ENCODE data around the gene DCC.

DCC gene

GRCh38 chr18:52716973-52717372, 377.0 kb downstream of the DCC start:
- Mint-ChIP-seq H3K4me3 (no peak overlapping the region), H3K36me3 (no peaks in the 10 kb centered on the region), H3K9me3 (no peaks in the 10 kb centered on the region), H3K4me1 (no peaks in the 10 kb centered on the region), H3K27me3 (no peaks in the 10 kb centered on the region), H3K27ac (no peak overlapping the region)
- no peak for DNase-seq
- ATAC-seq (replicated peaks): no peak

DNA sequence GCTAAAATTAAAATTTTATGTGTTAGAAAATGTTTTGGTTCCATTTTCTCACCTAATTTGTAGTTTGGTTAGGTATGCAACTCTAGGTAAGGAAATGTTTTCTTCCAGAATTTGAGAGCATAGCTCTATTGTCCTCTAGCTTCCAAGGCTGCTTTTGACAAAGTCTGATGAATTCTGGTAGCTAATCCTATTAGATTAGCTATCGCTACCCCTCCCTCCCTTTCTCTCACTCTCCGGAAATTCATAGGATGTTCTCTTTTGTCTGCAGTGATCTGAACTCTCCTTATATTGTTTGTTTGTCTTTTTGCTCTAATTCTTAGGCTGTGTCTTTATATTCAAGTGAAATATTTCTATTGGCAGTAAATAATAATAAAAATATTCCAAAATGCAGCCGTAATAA, 382.9 kb downstream of the DCC start:
- H3K27ac Mint-ChIP-seq: no peak overlapping the region
- DNase-seq (no peak), ATAC-seq (replicated peaks) (no peak)
- H3K4me3 Mint-ChIP-seq: no peak overlapping the region
- H3K9me3 Mint-ChIP-seq: peaks cover 0 to 4% of the 10 kb centered on the region in 2 donors
- no peaks in the 10 kb centered on the region for H3K27me3 Mint-ChIP-seq
- H3K4me1 Mint-ChIP-seq: no peaks in the 10 kb centered on the region
- no peaks in the 10 kb centered on the region for H3K36me3 Mint-ChIP-seq

DNA sequence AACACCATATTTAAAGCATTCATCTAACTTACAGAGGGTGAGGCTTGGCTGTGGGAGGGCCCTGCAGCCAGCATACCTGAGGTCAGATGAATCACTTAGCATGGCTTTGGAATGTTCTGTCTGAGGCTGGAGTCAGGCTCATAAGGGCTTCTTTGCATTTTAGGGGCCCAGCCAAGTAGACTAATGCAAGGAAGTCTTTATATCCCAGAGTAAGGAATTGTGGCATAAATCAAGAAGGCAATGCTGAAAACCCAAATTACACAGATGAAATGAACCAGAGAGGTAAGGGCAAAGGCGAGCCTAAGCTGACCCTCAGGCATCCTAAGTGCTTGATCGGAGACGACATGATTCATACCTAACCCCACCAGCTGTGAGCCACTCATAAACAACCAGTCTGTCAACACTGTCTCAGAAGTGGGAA, 383.6 kb downstream of the DCC start:
- H3K4me3 Mint-ChIP-seq: no peak overlapping the region
- H3K9me3 Mint-ChIP-seq: peaks cover 0 to 4% of the 10 kb centered on the region in 2 donors
- no peaks in the 10 kb centered on the region for H3K27me3 Mint-ChIP-seq
- H3K4me1 Mint-ChIP-seq: no peaks in the 10 kb centered on the region
- H3K27ac Mint-ChIP-seq: no peak overlapping the region
- no peaks in the 10 kb centered on the region for H3K36me3 Mint-ChIP-seq
- DNase-seq (no peak), ATAC-seq (replicated peaks) (no peak)

DNA sequence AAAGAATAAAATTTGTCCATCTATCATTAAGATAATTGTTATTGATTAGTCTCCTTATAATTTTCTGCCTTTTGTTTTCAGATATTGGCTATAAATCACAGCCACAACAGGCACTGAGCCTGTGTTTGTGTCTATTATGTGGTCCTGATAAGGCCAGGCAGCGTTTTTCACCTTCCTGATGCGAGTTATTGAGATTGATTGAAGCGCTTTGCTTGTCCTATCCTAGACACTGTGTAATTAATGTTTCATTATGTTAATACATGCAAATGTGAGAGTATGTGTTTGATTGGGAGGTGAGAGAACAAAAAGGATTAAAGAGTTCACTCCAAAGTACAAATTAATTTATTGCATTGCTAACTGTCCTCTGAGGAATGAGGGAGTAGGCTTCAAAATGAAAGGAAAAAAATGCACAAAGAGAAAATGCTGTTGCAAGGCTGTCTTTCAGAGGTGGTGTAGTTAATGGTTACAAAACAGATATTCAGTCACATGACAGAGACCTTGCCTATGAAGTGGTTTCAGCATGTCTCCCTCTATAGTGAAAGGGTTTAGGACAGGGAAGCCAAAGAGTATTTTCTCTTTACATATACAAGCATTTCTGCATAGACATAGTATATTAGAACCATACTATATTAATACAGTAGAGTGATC, 391.1 kb downstream of the DCC start:
- Mint-ChIP-seq H3K4me3 (no peak overlapping the region), H3K4me1 (no peaks in the 10 kb centered on the region), H3K27me3 (no peaks in the 10 kb centered on the region), H3K9me3 (peaks cover 0 to 3% of the 10 kb centered on the region in 2 donors), H3K36me3 (no peaks in the 10 kb centered on the region), H3K27ac (no peak overlapping the region)
- no peak for ATAC-seq (replicated peaks)
- no peak for DNase-seq

DNA sequence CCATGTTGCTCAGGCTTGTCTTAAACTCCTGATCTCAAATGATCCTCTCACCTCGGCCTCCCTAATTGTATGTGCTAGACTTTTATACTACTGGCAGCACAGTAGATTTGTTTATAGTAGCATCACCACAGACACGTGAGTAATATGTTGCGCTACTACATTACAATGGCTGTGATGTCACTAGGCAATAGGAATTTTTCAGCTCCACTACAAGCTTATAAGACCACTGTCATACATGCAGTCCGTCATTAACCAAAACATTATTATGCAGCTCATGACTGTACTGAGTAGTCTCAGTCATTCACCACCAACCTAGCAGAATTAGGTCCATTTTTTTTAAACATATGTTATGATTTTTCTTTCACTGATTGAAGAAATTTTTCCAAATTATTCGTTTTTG, 398.9 kb downstream of the DCC start:
- no peak overlapping the region for H3K27ac Mint-ChIP-seq
- H3K27me3 Mint-ChIP-seq: no peaks in the 10 kb centered on the region
- no peaks in the 10 kb centered on the region for H3K4me1 Mint-ChIP-seq
- DNase-seq (no peak), ATAC-seq (replicated peaks) (no peak)
- H3K4me3 Mint-ChIP-seq: no peak overlapping the region
- H3K9me3 Mint-ChIP-seq: no peaks in the 10 kb centered on the region
- no peaks in the 10 kb centered on the region for H3K36me3 Mint-ChIP-seq

DNA sequence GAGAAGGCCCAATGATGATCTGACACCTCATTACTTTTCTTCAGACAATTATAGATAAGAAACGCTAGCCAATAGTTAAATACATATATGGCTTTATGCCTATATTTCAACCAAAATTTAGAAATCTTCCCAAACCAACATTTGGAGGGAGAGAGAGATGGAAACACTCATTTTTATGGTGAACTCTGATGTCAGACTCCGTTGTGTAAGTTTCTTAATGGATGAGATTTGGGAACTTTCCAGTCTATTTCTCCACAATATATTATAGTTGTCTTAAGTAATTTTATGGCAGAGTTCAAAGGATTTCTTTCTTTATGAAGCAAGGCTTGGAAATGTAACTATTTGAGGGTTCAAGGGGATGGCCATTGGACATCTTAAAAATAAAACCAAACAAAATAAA, 407.0 kb downstream of the DCC start:
- Mint-ChIP-seq H3K27me3 (no peaks in the 10 kb centered on the region), H3K9me3 (peaks cover 0 to 3% of the 10 kb centered on the region in 2 donors), H3K27ac (no peak overlapping the region), H3K4me1 (no peaks in the 10 kb centered on the region), H3K36me3 (no peaks in the 10 kb centered on the region), H3K4me3 (no peak overlapping the region)
- DNase-seq: no peak
- ATAC-seq (replicated peaks): no peak

GRCh38 chr18:52747869-52748268, 407.9 kb downstream of the DCC start:
- H3K27me3 Mint-ChIP-seq: no peaks in the 10 kb centered on the region
- H3K4me1 Mint-ChIP-seq: no peaks in the 10 kb centered on the region
- no peak overlapping the region for H3K27ac Mint-ChIP-seq
- no peak overlapping the region for H3K4me3 Mint-ChIP-seq
- peaks cover 0 to 3% of the 10 kb centered on the region in 2 donors for H3K9me3 Mint-ChIP-seq
- no peak for DNase-seq
- ATAC-seq (replicated peaks): no peak
- no peaks in the 10 kb centered on the region for H3K36me3 Mint-ChIP-seq

- no peak for ATAC-seq (replicated peaks)
- H3K4me3 Mint-ChIP-seq: no peak overlapping the region
- peaks cover 0 to 3% of the 10 kb centered on the region in 2 donors for H3K9me3 Mint-ChIP-seq
- no peaks in the 10 kb centered on the region for H3K4me1 Mint-ChIP-seq
- no peaks in the 10 kb centered on the region for H3K27me3 Mint-ChIP-seq
- H3K27ac Mint-ChIP-seq: no peak overlapping the region
- no peaks in the 10 kb centered on the region for H3K36me3 Mint-ChIP-seq
- DNase-seq: no peak
These were observed 408.3 kb downstream of the DCC start for GRCh38 chr18:52748343-52748742.

GRCh38 chr18:52749542-52749941, 409.5 kb downstream of the DCC start:
- ATAC-seq (replicated peaks) (no peak), DNase-seq (no peak)
- H3K4me1 Mint-ChIP-seq: no peaks in the 10 kb centered on the region
- H3K9me3 Mint-ChIP-seq: peaks cover 0 to 3% of the 10 kb centered on the region in 2 donors
- H3K4me3 Mint-ChIP-seq: no peak overlapping the region
- H3K27me3 Mint-ChIP-seq: no peaks in the 10 kb centered on the region
- no peaks in the 10 kb centered on the region for H3K36me3 Mint-ChIP-seq
- H3K27ac Mint-ChIP-seq: no peak overlapping the region

- no peaks in the 10 kb centered on the region for H3K27me3 Mint-ChIP-seq
- no peak overlapping the region for H3K27ac Mint-ChIP-seq
- H3K36me3 Mint-ChIP-seq: no peaks in the 10 kb centered on the region
- no peaks in the 10 kb centered on the region for H3K4me1 Mint-ChIP-seq
- no peak for DNase-seq
- no peak overlapping the region for H3K4me3 Mint-ChIP-seq
- no peak for ATAC-seq (replicated peaks)
- peaks cover 0 to 3% of the 10 kb centered on the region in 2 donors for H3K9me3 Mint-ChIP-seq
These were observed 411.0 kb downstream of the DCC start for GRCh38 chr18:52750995-52751394.

- H3K27me3 Mint-ChIP-seq: no peaks in the 10 kb centered on the region
- H3K9me3 Mint-ChIP-seq: peaks cover 10% of the 10 kb centered on the region in 2 donors
- ATAC-seq (replicated peaks) (no peak), DNase-seq (no peak)
- no peaks in the 10 kb centered on the region for H3K4me1 Mint-ChIP-seq
- no peak overlapping the region for H3K4me3 Mint-ChIP-seq
- H3K27ac Mint-ChIP-seq: no peak overlapping the region
- no peaks in the 10 kb centered on the region for H3K36me3 Mint-ChIP-seq
These were observed 424.3 kb downstream of the DCC start for GRCh38 chr18:52764316-52764715.

DNA sequence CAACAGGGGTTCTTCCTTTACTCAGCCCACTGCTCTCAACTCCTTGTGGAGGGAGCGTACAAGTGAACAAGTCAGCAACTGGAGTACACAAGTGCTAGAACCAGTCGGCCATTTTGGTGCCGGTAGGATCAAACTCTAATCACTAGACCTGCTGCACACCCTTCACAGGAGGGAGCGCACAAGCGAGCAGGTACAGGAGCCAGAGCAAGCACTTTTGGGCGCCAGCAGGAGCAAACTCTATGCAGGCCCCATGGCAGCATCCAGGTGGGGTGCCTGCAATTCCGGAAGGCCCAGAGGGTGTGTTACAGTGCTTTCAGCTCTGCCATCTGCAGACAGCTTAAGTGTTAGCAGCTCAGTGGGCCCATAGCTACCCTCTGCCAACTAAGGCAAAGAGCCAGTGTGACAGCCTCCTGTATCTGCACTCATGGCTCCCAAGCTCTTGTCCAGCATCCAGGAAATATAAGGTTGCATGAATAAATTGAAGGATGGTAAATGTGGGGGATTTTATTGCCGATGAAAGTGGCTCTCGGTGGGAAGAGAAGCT, 426.1 kb downstream of the DCC start:
- no peaks in the 10 kb centered on the region for H3K4me1 Mint-ChIP-seq
- DNase-seq (no peak), ATAC-seq (replicated peaks) (no peak)
- no peaks in the 10 kb centered on the region for H3K36me3 Mint-ChIP-seq
- H3K27ac Mint-ChIP-seq: no peak overlapping the region
- no peak overlapping the region for H3K4me3 Mint-ChIP-seq
- peaks cover 7% of the 10 kb centered on the region in 2 donors for H3K9me3 Mint-ChIP-seq
- H3K27me3 Mint-ChIP-seq: no peaks in the 10 kb centered on the region

DNA sequence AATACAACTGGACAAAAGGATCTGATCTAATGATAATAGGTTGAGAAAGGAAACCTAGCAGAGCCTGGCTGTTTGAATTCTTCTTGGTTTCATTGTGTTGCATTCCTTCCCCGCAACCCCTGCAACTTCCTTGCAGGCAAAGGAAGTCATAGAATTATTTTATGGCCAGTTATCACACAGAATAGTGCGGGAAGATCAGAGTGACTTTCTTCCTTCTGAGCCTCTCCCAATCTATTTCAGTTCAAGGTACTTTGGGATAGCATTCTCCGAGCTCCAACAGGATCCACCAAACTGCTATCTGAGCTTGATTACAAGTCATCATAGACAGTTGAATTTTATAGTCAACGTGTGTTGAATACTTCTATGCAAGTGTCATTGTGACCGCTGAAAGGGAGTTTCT, 441.1 kb downstream of the DCC start:
- no peaks in the 10 kb centered on the region for H3K36me3 Mint-ChIP-seq
- H3K27me3 Mint-ChIP-seq: no peaks in the 10 kb centered on the region
- ATAC-seq (replicated peaks): no peak
- no peak overlapping the region for H3K27ac Mint-ChIP-seq
- no peak for DNase-seq
- no peak overlapping the region for H3K4me3 Mint-ChIP-seq
- H3K4me1 Mint-ChIP-seq: no peaks in the 10 kb centered on the region
- peaks cover 0 to 5% of the 10 kb centered on the region in 2 donors for H3K9me3 Mint-ChIP-seq

DNA sequence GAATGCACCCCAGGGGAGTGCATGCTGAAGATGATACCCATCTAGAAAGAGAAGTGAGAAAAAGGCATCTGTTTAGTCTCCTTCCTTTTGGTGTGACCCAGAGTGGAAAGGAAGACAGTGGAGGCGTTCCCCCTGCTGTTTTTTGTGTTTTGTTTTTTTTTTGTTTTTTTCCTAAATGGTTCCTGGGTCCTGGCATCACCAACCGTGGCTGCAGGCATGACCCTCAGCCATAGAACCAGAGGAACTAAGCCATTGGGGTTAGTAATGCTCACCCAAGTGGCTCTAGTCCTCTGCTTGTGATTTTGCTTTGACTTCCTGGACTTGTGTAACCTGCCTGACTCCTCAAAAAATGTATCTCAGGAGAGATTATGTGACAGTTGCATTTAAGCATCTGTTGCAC, 451.3 kb downstream of the DCC start:
- peaks cover 36% of the 10 kb centered on the region in 2 donors for H3K9me3 Mint-ChIP-seq
- no peaks in the 10 kb centered on the region for H3K4me1 Mint-ChIP-seq
- H3K4me3 Mint-ChIP-seq: no peak overlapping the region
- no peak for ATAC-seq (replicated peaks)
- H3K36me3 Mint-ChIP-seq: peaks cover 0 to 3% of the 10 kb centered on the region in 2 donors
- no peak overlapping the region for H3K27ac Mint-ChIP-seq
- H3K27me3 Mint-ChIP-seq: no peaks in the 10 kb centered on the region
- DNase-seq: no peak

DNA sequence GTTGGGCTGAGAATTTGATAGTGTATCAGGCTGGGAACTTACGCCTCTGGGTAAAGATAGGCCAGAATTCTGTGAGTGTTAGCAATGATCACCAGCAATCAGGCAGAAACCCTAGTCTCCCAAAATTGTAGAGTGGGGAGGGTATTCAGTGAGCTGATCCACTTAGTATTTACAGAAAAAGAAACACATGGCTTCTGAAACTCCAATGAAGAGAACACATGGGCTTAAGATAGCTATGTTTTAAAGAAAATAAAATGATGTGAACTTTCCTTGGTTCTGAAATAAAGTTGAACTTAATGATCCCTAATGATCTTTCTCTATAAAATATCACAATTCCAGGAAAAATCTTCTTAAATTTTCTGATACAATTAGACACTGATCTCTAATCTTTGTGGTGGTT, 472.8 kb downstream of the DCC start:
- H3K9me3 Mint-ChIP-seq: peaks cover 0 to 10% of the 10 kb centered on the region in 2 donors
- DNase-seq (no peak), ATAC-seq (replicated peaks) (no peak)
- no peak overlapping the region for H3K4me3 Mint-ChIP-seq
- no peaks in the 10 kb centered on the region for H3K4me1 Mint-ChIP-seq
- no peaks in the 10 kb centered on the region for H3K27me3 Mint-ChIP-seq
- no peaks in the 10 kb centered on the region for H3K36me3 Mint-ChIP-seq
- H3K27ac Mint-ChIP-seq: no peak overlapping the region

All from stimulated activated naive B cell treated with anti-CD40 and anti-IgM and Interleukin-4, amounts not matched to agents 10 μg/mL and 1 μg/mL and 100 μg/mL, for 72 hours (primary cell).